ENCODE results near the gene SOS1. TPM values are rescaled to one million over a fixed set of nuclear protein-coding genes. Genes with fewer than 3 reads are reported as not detected.

The SOS1 gene
- total and polyA plus RNA-seq, 4 donors, result 3.9 to 97.6 (median 14.6) TPM

GRCh38 chr2:39154944-39155343, 34.1 kb upstream of the SOS1 start:
- H3K4me1 ChIP-seq (ENCODE audit: control insufficient read depth in 5 of 5, insufficient read depth in 5 of 5, low read length in 5 of 5), result peaks cover 0 to 13% (median 0%) of the 10 kb centered on the region in 5 donors
- H3K27ac ChIP-seq (ENCODE audit: low read depth in 1 of 2, low read length in 1 of 2), result no peak overlapping the region
- H3K4me3 ChIP-seq, result no peak overlapping the region
- no peaks in the 10 kb centered on the region for H3K27me3 ChIP-seq (ENCODE audit: control insufficient read depth in 3 of 3, insufficient read depth in 3 of 3, low read length in 2 of 3)
- H3K36me3 ChIP-seq (ENCODE audit: control insufficient read depth in 4 of 4, insufficient read depth in 4 of 4, low read length in 4 of 4), result no peaks in the 10 kb centered on the region
- ATAC-seq (ENCODE audit: insufficient read depth, low FRiP score), result no peak
- WGBS, 2 donors, result 88 to 96% methylated on average over 3 of the region's 3 CpGs
- no peaks in the 10 kb centered on the region for H3K9me3 ChIP-seq (ENCODE audit: control insufficient read depth in 4 of 4, insufficient read depth in 3 of 4, low read length in 3 of 4)
- no peak overlapping the region for H3K9ac ChIP-seq (ENCODE audit: insufficient read depth in 1 of 2, low read length in 2 of 2)
- no peak for DNase-seq
- no peak for TF ChIP-seq CTCF (IDR thresholded peaks at IDR 0.05; ENCODE audit: control extremely low read depth, extremely low read depth)

GRCh38 chr2:39153312-39153711, 32.5 kb upstream of the SOS1 start:
- no peak for ATAC-seq (ENCODE audit: insufficient read depth, low FRiP score)
- TF ChIP-seq CTCF (IDR thresholded peaks at IDR 0.05; ENCODE audit: control extremely low read depth, extremely low read depth), result no peak
- H3K4me3 ChIP-seq, result no peak overlapping the region
- H3K27ac ChIP-seq (ENCODE audit: low read depth in 1 of 2, low read length in 1 of 2), result no peak overlapping the region
- no peak overlapping the region for H3K9ac ChIP-seq (ENCODE audit: insufficient read depth in 1 of 2, low read length in 2 of 2)
- DNase-seq, result no peak
- H3K36me3 ChIP-seq (ENCODE audit: control insufficient read depth in 4 of 4, insufficient read depth in 4 of 4, low read length in 4 of 4), result no peaks in the 10 kb centered on the region
- 96% methylated on average over 1 of the region's 1 CpG for WGBS, 2 donors
- H3K27me3 ChIP-seq (ENCODE audit: control insufficient read depth in 3 of 3, insufficient read depth in 3 of 3, low read length in 2 of 3), result no peaks in the 10 kb centered on the region
- no peaks in the 10 kb centered on the region for H3K9me3 ChIP-seq (ENCODE audit: control insufficient read depth in 4 of 4, insufficient read depth in 3 of 4, low read length in 3 of 4)
- H3K4me1 ChIP-seq (ENCODE audit: control insufficient read depth in 5 of 5, insufficient read depth in 5 of 5, low read length in 5 of 5), result peaks cover 0 to 12% (median 0%) of the 10 kb centered on the region in 5 donors

GRCh38 chr2:39152504-39152903, 31.7 kb upstream of the SOS1 start:
- Histone ChIP-seq H3K9me3 (ENCODE audit: control insufficient read depth in 4 of 4, insufficient read depth in 3 of 4, low read length in 3 of 4) (no peaks in the 10 kb centered on the region), H3K4me3 (no peak overlapping the region), H3K27me3 (ENCODE audit: control insufficient read depth in 3 of 3, insufficient read depth in 3 of 3, low read length in 2 of 3) (no peaks in the 10 kb centered on the region), H3K4me1 (ENCODE audit: control insufficient read depth in 5 of 5, insufficient read depth in 5 of 5, low read length in 5 of 5) (peaks cover 0 to 12% (median 0%) of the 10 kb centered on the region in 5 donors), H3K9ac (ENCODE audit: insufficient read depth in 1 of 2, low read length in 2 of 2) (no peak overlapping the region), H3K27ac (ENCODE audit: low read depth in 1 of 2, low read length in 1 of 2) (no peak overlapping the region), H3K36me3 (ENCODE audit: control insufficient read depth in 4 of 4, insufficient read depth in 4 of 4, low read length in 4 of 4) (no peaks in the 10 kb centered on the region)
- no peak for TF ChIP-seq CTCF (IDR thresholded peaks at IDR 0.05; ENCODE audit: control extremely low read depth, extremely low read depth)
- WGBS, 2 donors, result 92 to 94% methylated on average over 2 of the region's 2 CpGs
- no peak for DNase-seq
- ATAC-seq (ENCODE audit: insufficient read depth, low FRiP score), result no peak

- no peak for TF ChIP-seq CTCF (IDR thresholded peaks at IDR 0.05; ENCODE audit: control extremely low read depth, extremely low read depth)
Measured at GRCh38 chr2:39150890-39151497, 30.1 kb upstream of the SOS1 start.

More at GRCh38 chr2:39150890-39151497, 30.1 kb upstream of the SOS1 start:
- 73 to 84% methylated on average over 9 of the region's 9 CpGs for WGBS, 2 donors
- no peak for ATAC-seq (ENCODE audit: insufficient read depth, low FRiP score)
- no peaks in the 10 kb centered on the region for H3K27me3 ChIP-seq (ENCODE audit: control insufficient read depth in 3 of 3, insufficient read depth in 3 of 3, low read length in 2 of 3)
- H3K9ac ChIP-seq (ENCODE audit: insufficient read depth in 1 of 2, low read length in 2 of 2), result no peak overlapping the region
- H3K4me1 ChIP-seq (ENCODE audit: control insufficient read depth in 5 of 5, insufficient read depth in 5 of 5, low read length in 5 of 5), result peaks cover 0 to 12% (median 0%) of the 10 kb centered on the region in 5 donors
- H3K27ac ChIP-seq (ENCODE audit: low read depth in 1 of 2, low read length in 1 of 2), result no peak overlapping the region
- DNase-seq, result no peak
- no peak overlapping the region for H3K4me3 ChIP-seq
- H3K36me3 ChIP-seq (ENCODE audit: control insufficient read depth in 4 of 4, insufficient read depth in 4 of 4, low read length in 4 of 4), result no peaks in the 10 kb centered on the region
- no peaks in the 10 kb centered on the region for H3K9me3 ChIP-seq (ENCODE audit: control insufficient read depth in 4 of 4, insufficient read depth in 3 of 4, low read length in 3 of 4)
